GM12873 (cell line): ENCODE data around the gene R3HDM2.

Source experiments
- CTCF ChIP-seq: IDR thresholded peaks from 2 replicates; pipeline ENCODE4 v1.5.1; 2012; ENCODE audit warnings: low read depth, mild to moderate bottlenecking, moderate library complexity, low read length, control low read depth; ENCODE audit not compliant: insufficient read depth; ENCODE audit errors: missing control alignments

R3HDM2 gene

GRCh38 chr12:57309420-57309819 lies 121.4 kb downstream of the R3HDM2 start:
- TF ChIP-seq CTCF = no peak

GRCh38 chr12:57300961-57301584 lies 129.8 kb downstream of the R3HDM2 start:
- no peak for TF ChIP-seq CTCF

GRCh38 chr12:57299514-57300016 lies 131.3 kb downstream of the R3HDM2 start:
- TF ChIP-seq CTCF = no peak

- no peak for TF ChIP-seq CTCF
Measured at GRCh38 chr12:57296291-57296690, 134.6 kb downstream of the R3HDM2 start.

- TF ChIP-seq CTCF = no peak
Measured at GRCh38 chr12:57280211-57281062, 150.4 kb downstream of the R3HDM2 start.

GRCh38 chr12:57278465-57279381 lies 152.1 kb downstream of the R3HDM2 start:
- TF ChIP-seq CTCF = no peak
